NCI-H1417 (cell line): Measurements from ENCODE around the gene PLA2G4A.
"Not testable (repeated sequence)": the region's sequence is repeated elsewhere in the genome, so short reads cannot be mapped to it uniquely, and the experiment has no call there.

ENCODE experiments used
- DNase-seq, 3 experiments: peaks; one replicate each; lab custom pipeline; 2025; lab: John Stamatoyannopoulos, UW

PLA2G4A gene

GRCh38 chr1:186875896-186876835 is 47.4 kb downstream of the PLA2G4A start:
- no peak for DNase-seq

- no peak for DNase-seq
These were observed 49.6 kb downstream of the PLA2G4A start for GRCh38 chr1:186878356-186878755.

GRCh38 chr1:186880982-186881381 is 52.2 kb downstream of the PLA2G4A start:
- DNase-seq = no peak

- no peak for DNase-seq
These were observed 53.8 kb downstream of the PLA2G4A start for GRCh38 chr1:186882372-186883134.

GRCh38 chr1:186884251-186884650 is 55.5 kb downstream of the PLA2G4A start:
- DNase-seq = no peak

GRCh38 chr1:186887203-186887602 is 58.5 kb downstream of the PLA2G4A start:
- DNase-seq = no peak

GRCh38 chr1:186888367-186888766 is 59.6 kb downstream of the PLA2G4A start:
- no peak for DNase-seq

GRCh38 chr1:186892936-186893335 is 64.2 kb downstream of the PLA2G4A start:
- DNase-seq = no peak

GRCh38 chr1:186894415-186894814 is 65.7 kb downstream of the PLA2G4A start:
- no peak for DNase-seq

GRCh38 chr1:186896211-186896610 is 67.5 kb downstream of the PLA2G4A start:
- no peak for DNase-seq

- DNase-seq = no peak
These were observed 68.3 kb downstream of the PLA2G4A start for GRCh38 chr1:186897008-186897407.

GRCh38 chr1:186899577-186899976 is 70.8 kb downstream of the PLA2G4A start:
- no peak for DNase-seq

GRCh38 chr1:186899977-186900376 is 71.2 kb downstream of the PLA2G4A start:
- DNase-seq = no peak

- DNase-seq = no peak
These were observed 71.9 kb downstream of the PLA2G4A start for GRCh38 chr1:186900539-186901237.

GRCh38 chr1:186901631-186902030 is 72.9 kb downstream of the PLA2G4A start:
- DNase-seq = no peak

GRCh38 chr1:186903374-186904136 is 74.8 kb downstream of the PLA2G4A start:
- no peak for DNase-seq

GRCh38 chr1:186904361-186904760 is 75.6 kb downstream of the PLA2G4A start:
- no peak for DNase-seq

GRCh38 chr1:186905561-186905960 is 76.8 kb downstream of the PLA2G4A start:
- no peak for DNase-seq

- no peak for DNase-seq
These were observed 86.8 kb downstream of the PLA2G4A start for GRCh38 chr1:186915555-186915954.

GRCh38 chr1:186917106-186917786 is 88.5 kb downstream of the PLA2G4A start:
- DNase-seq = not testable (repeated sequence)

- DNase-seq = not testable (repeated sequence)
These were observed 92.6 kb downstream of the PLA2G4A start for GRCh38 chr1:186921386-186921785.
